NOMO-1 treated with DMSO at 0.1 percent for 48 hours (cell line): Measurements from ENCODE around the gene DISC1.
A peak's percentile ranks its signal among the peaks of the same experiment; 100 is the strongest.

Source experiments
- DNase-seq: peaks from one replicate; lab custom pipeline; 2025; ENCODE audit not compliant: unreplicated experiment; lab: John Stamatoyannopoulos, UW

DISC1 gene

GRCh38 chr1:231844986-231845502, 218.5 kb downstream of the DISC1 start:
- DNase-seq = no peak

GRCh38 chr1:231847612-231848397, 221.2 kb downstream of the DISC1 start:
- DNase-seq = no peak

GRCh38 chr1:231849981-231850380, 223.4 kb downstream of the DISC1 start:
- DNase-seq = no peak

DNA sequence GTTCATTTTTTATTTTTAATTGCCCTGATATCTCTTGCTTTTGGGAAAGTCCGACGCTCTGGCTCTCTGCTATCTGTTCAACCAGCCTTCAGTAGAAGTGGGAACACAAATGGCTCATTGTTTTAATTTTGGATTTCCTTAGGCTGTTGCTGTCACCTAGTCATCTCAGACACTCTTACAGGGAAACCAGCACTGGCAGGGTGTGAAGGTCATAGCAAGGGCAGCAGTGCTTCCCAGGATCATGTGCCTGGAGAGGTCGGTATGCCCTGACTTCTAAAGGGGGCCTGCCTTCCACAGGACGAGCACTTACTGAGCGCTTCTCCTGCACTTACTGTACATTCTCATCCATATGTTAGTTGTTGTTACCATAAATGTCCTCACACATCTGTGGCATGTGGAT, 224.2 kb downstream of the DISC1 start:
- DNase-seq = no peak

DNA sequence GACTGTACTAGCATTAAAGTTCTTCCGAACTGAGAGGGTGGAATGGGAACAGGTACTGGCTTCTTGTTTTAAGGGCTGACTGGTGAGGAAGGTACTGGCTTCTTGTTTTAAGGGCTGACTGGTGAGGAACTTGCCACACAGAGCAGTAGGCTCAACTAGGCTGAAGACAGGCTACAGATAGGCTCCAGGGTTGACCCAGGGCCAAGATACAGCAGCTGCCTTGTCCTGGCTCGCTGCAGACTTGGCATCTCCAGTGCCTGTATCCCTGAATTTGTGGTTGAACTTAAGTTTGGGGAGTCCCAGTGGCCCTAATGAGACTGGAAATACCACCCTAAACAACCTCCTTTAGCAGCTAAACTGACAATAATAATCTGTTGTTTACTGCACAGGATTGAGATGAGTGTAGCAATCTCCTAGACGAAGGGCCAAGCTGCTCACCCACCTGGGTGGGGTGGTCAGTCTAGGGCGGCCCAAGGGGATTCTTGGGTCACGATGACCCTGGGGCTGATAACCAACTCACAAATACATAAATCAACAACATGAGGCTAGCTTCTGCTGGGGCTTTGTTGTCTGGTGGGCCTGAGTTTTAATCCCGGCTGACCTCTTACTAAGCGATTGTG, 227.1 kb downstream of the DISC1 start:
- no peak for DNase-seq

DNA sequence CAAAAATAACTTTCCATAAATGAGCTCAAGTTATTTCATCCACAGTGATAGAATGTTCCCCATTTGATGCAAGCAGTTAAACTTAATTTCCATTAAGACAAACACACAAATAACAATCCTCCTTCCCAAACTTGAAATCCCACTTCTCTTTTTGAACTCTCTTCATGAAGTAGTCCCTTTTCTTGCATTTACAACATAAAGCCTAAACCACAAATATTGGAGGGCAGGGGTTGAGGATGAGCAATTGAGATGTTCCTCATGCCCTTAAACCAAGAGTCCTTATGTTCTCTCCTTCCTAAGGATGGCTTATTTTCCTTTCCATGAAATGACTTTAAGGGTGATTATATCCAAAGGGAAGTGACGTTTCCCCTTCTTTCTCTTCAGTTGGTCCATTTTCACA, 228.8 kb downstream of the DISC1 start:
- DNase-seq = no peak

- DNase-seq = no peak
These were observed 229.3 kb downstream of the DISC1 start for GRCh38 chr1:231855926-231856325.

DNA sequence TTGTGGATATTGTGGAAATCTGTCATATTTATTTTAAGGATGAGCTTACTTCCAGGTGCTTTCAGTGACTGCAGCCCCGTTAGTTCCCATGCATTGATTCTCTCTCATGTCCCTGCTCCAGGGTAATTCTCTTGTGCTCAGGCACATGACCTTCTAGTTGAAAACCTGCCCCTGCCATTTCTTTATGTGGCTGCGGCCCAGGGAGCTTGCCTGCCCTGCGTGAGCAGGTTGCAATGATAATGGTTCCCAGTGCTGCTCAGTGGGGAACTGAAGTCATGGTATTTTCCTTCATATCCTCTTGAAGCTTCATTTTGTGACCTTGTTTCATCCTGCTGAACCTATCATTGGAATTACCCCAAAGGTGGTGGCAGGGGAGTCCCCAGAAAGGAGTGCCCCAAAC, 229.8 kb downstream of the DISC1 start:
- DNase-seq = no peak

- no peak for DNase-seq
These were observed 230.3 kb downstream of the DISC1 start for GRCh38 chr1:231856894-231857293.

- DNase-seq = no peak
These were observed 231.1 kb downstream of the DISC1 start for GRCh38 chr1:231857609-231858135.

DNA sequence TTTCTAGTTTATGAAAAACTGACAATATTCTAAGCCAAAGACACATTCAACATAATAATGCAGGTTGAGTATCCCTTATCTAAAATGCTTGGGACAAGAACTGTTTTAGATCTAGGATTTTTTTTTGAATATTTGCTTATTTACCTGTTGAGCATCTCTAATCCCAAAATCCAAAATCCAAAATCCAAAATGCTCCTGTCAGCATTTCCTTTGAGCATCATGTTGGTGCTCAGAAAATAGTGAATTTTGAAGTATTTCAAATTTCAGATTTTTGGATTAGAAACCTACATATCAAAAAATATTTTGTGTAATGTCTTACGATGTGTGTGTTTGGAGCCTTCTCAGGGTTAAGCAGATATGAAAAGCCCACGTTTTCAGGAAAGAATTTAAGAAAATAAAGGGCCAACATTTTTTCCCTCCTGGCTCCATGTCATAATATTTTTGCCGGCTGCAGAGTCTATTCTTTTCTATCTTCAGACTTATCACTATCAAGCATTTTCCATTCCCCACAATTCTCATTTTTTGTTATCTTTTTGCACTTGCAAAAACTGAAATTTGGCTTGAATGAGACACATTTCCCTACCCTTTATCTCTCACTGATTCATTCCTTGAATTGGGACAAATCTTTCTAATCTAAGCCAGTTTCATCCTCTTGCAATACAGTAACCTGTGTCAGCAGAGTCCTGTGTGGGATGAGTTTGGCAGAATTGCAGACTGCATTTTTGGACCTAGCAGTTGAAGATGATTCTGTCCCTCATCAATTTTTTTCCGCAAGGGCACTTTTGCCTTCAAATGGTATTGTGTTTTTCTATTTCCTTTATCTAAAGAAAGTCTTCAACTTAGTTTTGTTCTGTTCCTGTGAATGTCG, 233.9 kb downstream of the DISC1 start:
- DNase-seq = no peak

GRCh38 chr1:231861541-231862481, 235.2 kb downstream of the DISC1 start:
- no peak for DNase-seq

DNA sequence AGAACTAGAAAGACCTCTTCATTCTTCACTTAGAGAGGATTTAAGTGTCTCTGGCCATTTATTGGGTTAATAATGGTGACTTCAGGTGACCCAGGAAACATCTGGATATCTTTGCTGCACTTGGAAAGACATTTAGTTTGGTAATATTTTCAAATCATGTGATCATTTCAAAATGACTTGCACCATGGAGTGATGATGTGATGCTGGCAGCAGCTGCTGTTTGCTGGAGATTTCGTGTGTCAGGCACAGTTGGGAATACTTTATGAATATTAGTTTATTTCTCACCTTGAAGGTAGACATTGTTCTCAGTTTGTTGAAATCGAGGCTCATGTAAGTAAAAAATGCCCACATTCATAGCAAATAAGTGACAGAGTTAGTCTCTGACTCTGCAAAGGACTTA, 236.0 kb downstream of the DISC1 start:
- no peak for DNase-seq

- DNase-seq = no peak
These were observed 238.7 kb downstream of the DISC1 start for GRCh38 chr1:231865331-231865730.

DNA sequence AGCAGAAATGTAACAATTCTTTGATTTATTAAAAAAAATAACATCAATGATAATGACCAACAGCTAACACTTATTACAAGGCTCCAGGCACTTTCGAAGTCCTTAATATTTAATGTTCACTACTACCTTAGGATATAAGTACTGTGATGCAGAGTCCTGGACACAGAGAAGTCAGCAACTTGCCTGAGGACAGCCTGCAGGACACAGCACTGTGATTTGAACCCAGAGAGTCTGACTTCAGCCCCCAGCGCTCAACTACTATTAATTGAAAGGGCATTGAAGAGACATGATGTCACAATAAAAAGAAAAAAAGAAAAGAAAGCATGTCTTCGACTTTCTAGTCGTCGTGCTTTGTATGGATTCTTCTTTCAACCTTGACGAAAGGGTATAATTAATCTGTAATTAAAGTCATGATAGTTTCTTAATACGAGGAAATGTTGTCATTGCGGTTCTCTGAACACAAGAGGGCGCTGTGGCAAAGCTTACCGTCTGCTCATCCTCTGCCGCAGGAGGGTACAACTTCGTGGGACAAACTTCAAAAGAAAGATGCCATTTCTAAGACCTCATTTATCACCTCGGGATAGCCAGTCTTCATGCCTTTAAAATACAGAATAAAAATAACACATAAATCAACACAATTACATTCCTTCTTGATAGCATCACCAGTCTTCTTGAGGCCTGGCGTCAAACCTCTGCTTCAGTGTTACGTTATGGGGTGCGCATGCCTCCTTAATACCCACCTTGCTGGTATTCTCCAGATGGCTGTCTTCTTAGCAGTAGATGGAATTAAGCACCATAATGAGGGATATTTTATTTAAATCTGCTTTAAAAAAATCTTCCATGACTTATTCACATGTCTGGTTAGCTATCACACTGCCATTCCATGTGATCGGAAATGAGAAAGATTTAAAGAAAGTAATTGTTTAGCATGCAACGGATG, 240.1 kb downstream of the DISC1 start:
- peak; percentile 50 for DNase-seq

DNA sequence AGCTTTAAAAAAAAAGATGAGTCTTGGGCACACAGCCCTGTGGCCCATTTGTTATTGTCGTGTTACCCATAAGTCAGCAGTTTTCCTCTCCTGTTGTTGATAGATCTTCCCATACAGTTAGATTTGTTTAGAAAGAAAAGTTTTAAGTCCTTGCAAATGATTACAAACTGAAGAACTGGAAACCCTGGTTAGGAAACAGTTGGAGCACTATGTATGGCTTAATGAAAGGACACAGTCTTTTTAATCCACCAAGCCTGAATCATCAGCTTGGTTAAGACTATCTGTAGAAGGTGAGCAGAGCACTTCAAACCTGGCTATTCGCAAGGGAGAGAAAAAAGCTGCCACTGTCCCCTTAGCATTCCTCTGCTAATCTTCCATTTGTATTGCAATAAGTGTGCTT, 241.0 kb downstream of the DISC1 start:
- DNase-seq = no peak

GRCh38 chr1:231869364-231869763, 242.8 kb downstream of the DISC1 start:
- DNase-seq = peak; percentile 63

DNA sequence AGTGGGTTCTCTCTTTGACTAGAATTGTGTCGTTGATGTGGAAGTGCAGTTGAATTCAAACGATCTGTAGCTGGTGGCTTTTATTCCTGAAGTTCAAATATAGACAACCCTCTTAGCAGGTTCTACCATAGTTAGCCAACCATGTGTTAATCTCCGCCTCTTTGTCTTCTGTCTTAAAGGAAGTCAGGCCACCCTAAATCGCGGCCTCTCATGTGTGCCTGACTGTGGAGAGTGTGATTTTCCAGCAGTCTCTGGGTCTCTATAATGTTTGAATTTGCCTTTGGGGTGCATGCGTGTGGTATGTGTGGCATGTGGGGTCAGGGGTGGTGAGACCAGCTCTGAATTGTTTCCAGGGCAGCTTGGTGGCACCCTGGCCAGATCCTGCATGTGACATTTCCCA, 244.9 kb downstream of the DISC1 start:
- DNase-seq = no peak

- no peak for DNase-seq
These were observed 245.3 kb downstream of the DISC1 start for GRCh38 chr1:231871878-231872277.
